Endothelial cell of umbilical vein (primary cell): ENCODE results near the gene GRAMD2B. TPM values are rescaled to one million over a fixed set of nuclear protein-coding genes. Genes with fewer than 3 reads are reported as not detected.
"Not testable (repeated sequence)": the region's sequence is repeated elsewhere in the genome, so short reads cannot be mapped to it uniquely, and the experiment has no call there.

Source experiments
- BruUV-seq: library from RNA; stranded (reverse); fragments of 400-500 nt; replicated peaks from 2 replicates; lab custom pipeline; 2021; lab: Mats Ljungman, UMichigan
- CTCF ChIA-PET: fragments of 300-600, 350-600 bp; sonication (Branson Sonifier 250); formaldehyde crosslinking; loops from one replicate; lab custom pipeline; 2021; ENCODE audit warnings: antibody characterized with exemption, inconsistent platforms; lab: Charles Lee
- POLR2A ChIA-PET: fragments of 300-600, 350-600 bp; sonication (Branson Sonifier 250); formaldehyde crosslinking; loops from one replicate; lab custom pipeline; 2021; ENCODE audit warnings: antibody characterized with exemption, inconsistent platforms; lab: Charles Lee
- DNase-seq: peaks from one replicate; pipeline ENCODE4 v3.0.0-alpha.2; 2011; ENCODE audit warnings: low read depth, low spot score
- FAIRE-seq: peaks from 2 replicates; lab custom pipeline; 2011; peaks lifted over from hg19 to GRCh38; lab: Jason Lieb, UNC
- H2AFZ ChIP-seq: 2 replicates; pipeline ENCODE4 v1.6.0; 2012; ENCODE audit warnings: low read depth, low read length, control low read depth, inconsistent platforms
- H3K27ac ChIP-seq: 2 replicates; pipeline ENCODE4 v1.5.1; 2011; ENCODE audit warnings: low read depth, mild to moderate bottlenecking, control low read depth, low read length, moderate library complexity; ENCODE audit not compliant: insufficient read depth
- H3K27me3 ChIP-seq, 2 experiments: 2 replicates each; pipeline versions ENCODE4 v1.6.0 to v1.6.1; 2011; ENCODE audit warnings: low read length in 2 of 2, mixed read lengths in 1 of 2; ENCODE audit not compliant: control insufficient read depth in 2 of 2, insufficient read depth in 2 of 2
- H3K36me3 ChIP-seq, 2 experiments: 2 replicates in 1 of 2; 3 replicates in 1 of 2; pipeline ENCODE4 v1.5.1; 2011; ENCODE audit warnings: low read length in 2 of 2, mild to moderate bottlenecking in 1 of 2, moderate library complexity in 1 of 2; ENCODE audit not compliant: control insufficient read depth in 2 of 2, insufficient read depth in 2 of 2; ENCODE audit errors: extremely low read depth in 1 of 2
- H3K4me1 ChIP-seq: 3 replicates; pipeline ENCODE4 v1.5.1; 2011; ENCODE audit warnings: mild to moderate bottlenecking, low read length; ENCODE audit not compliant: control insufficient read depth, insufficient read depth; ENCODE audit errors: extremely low read depth
- H3K4me2 ChIP-seq: 2 replicates; pipeline ENCODE4 v1.6.1; 2011; ENCODE audit warnings: low read length, control low read depth, mixed read lengths; ENCODE audit not compliant: insufficient read depth
- H3K4me3 ChIP-seq, 3 experiments: fragments of 200-600 bp in 1 of 3; sonication (generic), shearing (Covaris generic) in 1 of 3; replicated peaks in 1 of 3; 2 replicates each; pipeline ENCODE4 v1.5.1; 2011 to 2016; ENCODE audit warnings: control low read depth in 3 of 3, low read length in 3 of 3, mild to moderate bottlenecking in 2 of 3, inconsistent platforms in 1 of 3, low read depth in 1 of 3, moderate library complexity in 1 of 3; ENCODE audit not compliant: insufficient read depth in 1 of 3
- H3K79me2 ChIP-seq: 2 replicates; pipeline ENCODE4 v1.6.0; 2012; ENCODE audit warnings: low read length, inconsistent platforms; ENCODE audit not compliant: control insufficient read depth, insufficient read depth
- H3K9ac ChIP-seq: replicated peaks from 2 replicates; pipeline ENCODE3; 2011; ENCODE audit warnings: low read length, control low read depth; ENCODE audit not compliant: insufficient read depth; ENCODE audit errors: extremely low read depth
- H3K9me1 ChIP-seq: replicated peaks from 3 replicates; pipeline ENCODE4 v1.6.0; 2011; ENCODE audit warnings: mild to moderate bottlenecking, low read length; ENCODE audit not compliant: control insufficient read depth, insufficient read depth; ENCODE audit errors: extremely low read depth
- H3K9me3 ChIP-seq: replicated peaks from 2 replicates; pipeline ENCODE4 v1.5.1; 2012; ENCODE audit warnings: low read length, inconsistent platforms; ENCODE audit not compliant: control insufficient read depth, insufficient read depth
- H4K20me1 ChIP-seq: replicated peaks from 2 replicates; pipeline ENCODE3; 2011; ENCODE audit warnings: mild to moderate bottlenecking, low read length; ENCODE audit not compliant: control insufficient read depth, insufficient read depth; ENCODE audit errors: extremely low read depth
- CTCF ChIP-seq, 2 donors: IDR thresholded peaks; 1 replicate in 1 of 2; 2 replicates in 1 of 2; pipeline ENCODE4 v1.5.1; 2011; ENCODE audit warnings: low read length in 2 of 2, mild to moderate bottlenecking in 2 of 2, moderate library complexity in 2 of 2, control low read depth in 1 of 2, inconsistent platforms in 1 of 2, low read depth in 1 of 2; ENCODE audit not compliant: insufficient read depth in 1 of 2; ENCODE audit errors: extremely low read depth in 1 of 2
- EZH2 ChIP-seq: IDR thresholded peaks from 2 replicates; pipeline ENCODE4 v1.6.1; 2012; ENCODE audit warnings: borderline replicate concordance, low read depth, mild to moderate bottlenecking, moderate library complexity, low read length, inconsistent platforms; ENCODE audit not compliant: severe bottlenecking
- FOS ChIP-seq: IDR thresholded peaks from 2 replicates; pipeline ENCODE4 v1.6.1; 2011; ENCODE audit warnings: mild to moderate bottlenecking, low read length, moderate library complexity, borderline replicate concordance; ENCODE audit not compliant: insufficient read depth
- JUN ChIP-seq: IDR thresholded peaks from 2 replicates; pipeline ENCODE4 v1.6.1; 2011; ENCODE audit warnings: borderline replicate concordance, low read depth; ENCODE audit not compliant: insufficient read length, insufficient read depth
- MAX ChIP-seq: IDR thresholded peaks from 2 replicates; pipeline ENCODE4 v1.6.1; 2011; ENCODE audit not compliant: insufficient read depth, insufficient read length
- MYC ChIP-seq: IDR thresholded peaks from one replicate; pipeline ENCODE4 v1.6.1; 2011; ENCODE audit warnings: mild to moderate bottlenecking, low read depth, low read length
- POLR2A ChIP-seq: IDR thresholded peaks from 2 replicates; pipeline ENCODE4 v1.6.1; 2012; ENCODE audit warnings: low read depth, mild to moderate bottlenecking, control low read depth, low read length
- dilution Hi-C: fragments of 300-500 bp; cut with MboI; formaldehyde crosslinking; loops from one replicate; pipeline ENCODE4 v1.15.0; 2019; ENCODE audit warnings: low sequenced_read_pairs; ENCODE audit not compliant: extremely low pct_ligation_motif_present
- intact Hi-C: fragments of 100-400 bp; cut with micrococcal nuclease; formaldehyde crosslinking; loops from one replicate; pipeline ENCODE4 v1.10.0; 2022
- polyA plus RNA-seq, 4 experiments: library from polyadenylated mRNA; depleted of rRNA in 3 of 4; stranded (reverse) in 3 of 4; unstranded in 1 of 4; fragments of >200 nt; gene quantifications; 2 replicates each; pipeline versions ENCODE4 v1.2.1 to v1.2.3, GENCODE V29; 2011 to 2012; ENCODE audit warnings: missing spikeins in 1 of 4
- total RNA-seq: library from RNA; stranded (reverse); gene quantifications from 2 replicates; pipeline ENCODE4 v1.2.3, GENCODE V29; 2021

The GRAMD2B gene
- total and polyA plus RNA-seq, 2 donors (not counting 3 experiments of a cell fraction or from before 2014, with no cell fraction given), result 2.0 to 5.5 TPM

GRCh38 chr5:126516852-126517251, 93.6 kb downstream of the GRAMD2B start:
- Histone ChIP-seq H3K79me2 (no peaks in the 10 kb centered on the region), H3K4me3 (no peak overlapping the region), H3K4me1 (no peaks in the 10 kb centered on the region), H3K9me1 (no peaks in the 10 kb centered on the region), H3K27ac (no peak overlapping the region), H2AFZ (no peak overlapping the region), H3K9me3 (no peaks in the 10 kb centered on the region), H4K20me1 (no peaks in the 10 kb centered on the region), H3K4me2 (no peak overlapping the region), H3K27me3 (no peaks in the 10 kb centered on the region), H3K36me3 (no peaks in the 10 kb centered on the region), H3K9ac (no peak overlapping the region)
- ChIA-PET CTCF (interaction anchor here (1.0 to 2.4 kb wide), 4 partner anchors 11 to 24 kb away, joined by 3 to 9 read pairs (median 4); no protein-coding TSS in a partner anchor), POLR2A (no interaction called here)
- DNase-seq, result no peak
- dilution Hi-C loops (no loop called here), intact Hi-C loops (no loop called here)
- no TSS peak for BruUV-seq
- FAIRE-seq, result no peak
- TF ChIP-seq POLR2A (no peak), FOS (no peak), MAX (no peak), JUN (no peak), EZH2 (no peak), CTCF (IDR thresholded peaks at IDR 0.05; ENCODE audit: extremely low read depth in 1 of 2, insufficient read depth in 1 of 2, low read depth in 1 of 2, low read length in 2 of 2) (no peak), MYC (no peak)

- CTCF ChIA-PET, result interaction anchor here (1.2 kb wide), 1 partner anchor 20 kb away, joined by 5 read pairs; no protein-coding TSS in a partner anchor
- H3K27ac ChIP-seq, H3K27me3 ChIP-seq, H3K4me1 ChIP-seq, BruUV-seq, H2AFZ ChIP-seq, H3K9me3 ChIP-seq, H3K4me3 ChIP-seq, FAIRE-seq, H3K36me3 ChIP-seq, H3K79me2 ChIP-seq, DNase-seq, H3K9me1 ChIP-seq, dilution Hi-C loops, intact Hi-C loops, H4K20me1 ChIP-seq, POLR2A ChIA-PET, H3K4me2 ChIP-seq, H3K9ac ChIP-seq: not testable (repeated sequence)
These were observed 96.0 kb downstream of the GRAMD2B start for GRCh38 chr5:126519223-126519622.
